ENCODE data around the gene FBN1. TPM values are rescaled to one million over a fixed set of nuclear protein-coding genes. Genes with fewer than 3 reads are reported as not detected.

Gene FBN1
- total RNA-seq, 1 donor from 2014 or later = 54.0 TPM

- no peaks in the 10 kb centered on the region for H3K27me3 Mint-ChIP-seq (ENCODE audit: unreplicated experiment)
- no peak overlapping the region for H3K4me3 Mint-ChIP-seq (ENCODE audit: unreplicated experiment)
- no peak for TF ChIP-seq CTCF (IDR thresholded peaks at IDR 0.05; ENCODE audit: unreplicated experiment)
- no peak overlapping the region for H3K27ac Mint-ChIP-seq (ENCODE audit: unreplicated experiment)
- no peaks in the 10 kb centered on the region for H3K9me3 Mint-ChIP-seq (ENCODE audit: unreplicated experiment)
- no peaks in the 10 kb centered on the region for H3K36me3 Mint-ChIP-seq (ENCODE audit: low read depth, unreplicated experiment)
- DNase-seq (ENCODE audit: low spot score) = no peak
- no peaks in the 10 kb centered on the region for H3K4me1 Mint-ChIP-seq (ENCODE audit: unreplicated experiment)
Measured at GRCh38 chr15:48367483-48367882, 278.0 kb downstream of the FBN1 start.

- no peaks in the 10 kb centered on the region for H3K36me3 Mint-ChIP-seq (ENCODE audit: low read depth, unreplicated experiment)
- H3K4me3 Mint-ChIP-seq (ENCODE audit: unreplicated experiment) = no peak overlapping the region
Measured at GRCh38 chr15:48366584-48367312, 278.8 kb downstream of the FBN1 start.

GRCh38 chr15:48365575-48365974, 279.9 kb downstream of the FBN1 start:
- no peak for DNase-seq (ENCODE audit: low spot score)
- no peak for TF ChIP-seq CTCF (IDR thresholded peaks at IDR 0.05; ENCODE audit: unreplicated experiment)
- peaks cover 5% of the 10 kb centered on the region for H3K9me3 Mint-ChIP-seq (ENCODE audit: unreplicated experiment)
- no peaks in the 10 kb centered on the region for H3K4me1 Mint-ChIP-seq (ENCODE audit: unreplicated experiment)
- H3K4me3 Mint-ChIP-seq (ENCODE audit: unreplicated experiment) = no peak overlapping the region
- H3K27ac Mint-ChIP-seq (ENCODE audit: unreplicated experiment) = no peak overlapping the region
- no peaks in the 10 kb centered on the region for H3K27me3 Mint-ChIP-seq (ENCODE audit: unreplicated experiment)
- H3K36me3 Mint-ChIP-seq (ENCODE audit: low read depth, unreplicated experiment) = no peaks in the 10 kb centered on the region

More at GRCh38 chr15:48366584-48367312, 278.8 kb downstream of the FBN1 start:
- no peak overlapping the region for H3K27ac Mint-ChIP-seq (ENCODE audit: unreplicated experiment)
- peaks cover 2% of the 10 kb centered on the region for H3K9me3 Mint-ChIP-seq (ENCODE audit: unreplicated experiment)
- DNase-seq (ENCODE audit: low spot score) = no peak
- no peaks in the 10 kb centered on the region for H3K27me3 Mint-ChIP-seq (ENCODE audit: unreplicated experiment)
- H3K4me1 Mint-ChIP-seq (ENCODE audit: unreplicated experiment) = no peaks in the 10 kb centered on the region
- no peak for TF ChIP-seq CTCF (IDR thresholded peaks at IDR 0.05; ENCODE audit: unreplicated experiment)

- DNase-seq (ENCODE audit: low spot score) = no peak
- Mint-ChIP-seq H3K9me3 (ENCODE audit: unreplicated experiment) (peaks cover 5% of the 10 kb centered on the region), H3K4me1 (ENCODE audit: unreplicated experiment) (peaks cover 6% of the 10 kb centered on the region), H3K27me3 (ENCODE audit: unreplicated experiment) (no peaks in the 10 kb centered on the region), H3K36me3 (ENCODE audit: low read depth, unreplicated experiment) (no peaks in the 10 kb centered on the region), H3K4me3 (ENCODE audit: unreplicated experiment) (no peak overlapping the region), H3K27ac (ENCODE audit: unreplicated experiment) (no peak overlapping the region)
- no peak for TF ChIP-seq CTCF (IDR thresholded peaks at IDR 0.05; ENCODE audit: unreplicated experiment)
Measured at GRCh38 chr15:48363474-48363873, 282.0 kb downstream of the FBN1 start.

- Mint-ChIP-seq H3K4me1 (ENCODE audit: unreplicated experiment) (peaks cover 8% of the 10 kb centered on the region), H3K9me3 (ENCODE audit: unreplicated experiment) (peaks cover 5% of the 10 kb centered on the region), H3K27me3 (ENCODE audit: unreplicated experiment) (no peaks in the 10 kb centered on the region), H3K36me3 (ENCODE audit: low read depth, unreplicated experiment) (no peaks in the 10 kb centered on the region), H3K27ac (ENCODE audit: unreplicated experiment) (no peak overlapping the region), H3K4me3 (ENCODE audit: unreplicated experiment) (no peak overlapping the region)
- no peak for TF ChIP-seq CTCF (IDR thresholded peaks at IDR 0.05; ENCODE audit: unreplicated experiment)
- DNase-seq (ENCODE audit: low spot score) = no peak
Measured at GRCh38 chr15:48361685-48362084, 283.8 kb downstream of the FBN1 start.
